GDM1 (cell line): Measurements from ENCODE around the gene PAIP2.
"Not testable (repeated sequence)": the region's sequence is repeated elsewhere in the genome, so short reads cannot be mapped to it uniquely, and the experiment has no call there.

Experiments
- DNase-seq: peaks from one replicate; lab custom pipeline; 2025; lab: John Stamatoyannopoulos, UW

PAIP2 gene

DNA sequence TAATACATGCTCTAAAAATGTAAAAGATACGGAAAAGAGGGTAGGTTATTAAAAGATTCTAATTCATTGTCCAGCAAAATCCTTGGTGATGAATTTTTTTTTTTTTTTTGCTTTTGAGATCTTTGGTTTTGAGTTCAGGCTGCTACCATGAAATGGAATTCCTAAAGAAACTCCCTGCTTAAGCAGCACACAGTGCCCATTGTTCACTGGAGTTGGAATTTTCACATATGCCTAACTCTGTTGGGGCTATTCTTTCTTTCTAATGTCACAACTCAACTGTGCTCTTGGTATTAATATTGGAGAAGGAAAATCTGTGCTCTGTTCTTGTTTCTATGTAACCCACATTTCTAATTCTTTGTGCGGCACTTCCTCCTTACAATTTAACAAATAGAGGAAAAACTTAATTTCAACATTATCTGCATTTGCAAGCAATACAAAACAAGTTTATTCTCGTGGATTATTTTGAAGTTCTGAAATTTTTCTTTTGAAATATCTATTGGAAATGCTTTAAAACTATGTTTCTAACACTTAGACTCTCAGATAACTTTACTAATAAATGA is 26.5 kb upstream of the PAIP2 start:
- DNase-seq, result no peak

DNA sequence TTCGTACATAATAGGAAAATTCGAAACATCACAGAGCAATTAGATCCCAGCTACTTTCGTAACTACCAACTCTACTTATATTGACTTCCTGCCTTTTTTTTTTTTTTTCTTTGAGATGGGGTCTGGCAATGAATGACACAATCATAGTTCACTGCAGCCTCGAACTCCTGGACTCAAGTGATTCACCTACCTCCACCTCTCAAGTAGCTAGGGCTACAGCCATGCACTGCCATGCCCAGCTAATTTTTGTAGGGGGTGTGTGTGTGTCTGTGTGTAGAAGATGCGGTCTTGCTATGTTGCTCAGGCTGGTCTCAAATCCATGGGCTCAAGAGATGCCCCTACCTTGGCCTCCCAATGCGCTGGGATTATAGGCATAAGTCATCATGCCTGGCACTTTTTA is 5.8 kb upstream of the PAIP2 start:
- DNase-seq, result no peak

DNA sequence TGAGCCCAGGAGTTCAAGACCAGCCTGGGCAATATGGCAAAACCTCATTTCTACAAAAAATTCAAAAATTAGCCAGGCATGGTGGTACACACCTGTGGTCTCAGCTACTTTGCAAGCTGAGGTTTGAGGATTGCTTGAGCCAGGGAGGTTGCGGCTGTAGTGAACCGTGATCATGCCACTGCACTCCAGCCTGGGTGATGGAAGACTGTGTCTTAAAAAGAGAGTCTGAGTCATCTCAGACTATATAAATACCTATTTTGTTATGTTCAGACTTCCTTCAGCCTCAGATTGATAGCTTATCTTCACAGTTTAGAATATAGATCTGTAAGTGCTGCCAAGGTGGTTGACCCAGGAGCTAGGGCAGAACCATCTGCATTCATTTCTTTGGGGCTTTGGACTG is 1.6 kb upstream of the PAIP2 start:
- DNase-seq, result no peak

DNA sequence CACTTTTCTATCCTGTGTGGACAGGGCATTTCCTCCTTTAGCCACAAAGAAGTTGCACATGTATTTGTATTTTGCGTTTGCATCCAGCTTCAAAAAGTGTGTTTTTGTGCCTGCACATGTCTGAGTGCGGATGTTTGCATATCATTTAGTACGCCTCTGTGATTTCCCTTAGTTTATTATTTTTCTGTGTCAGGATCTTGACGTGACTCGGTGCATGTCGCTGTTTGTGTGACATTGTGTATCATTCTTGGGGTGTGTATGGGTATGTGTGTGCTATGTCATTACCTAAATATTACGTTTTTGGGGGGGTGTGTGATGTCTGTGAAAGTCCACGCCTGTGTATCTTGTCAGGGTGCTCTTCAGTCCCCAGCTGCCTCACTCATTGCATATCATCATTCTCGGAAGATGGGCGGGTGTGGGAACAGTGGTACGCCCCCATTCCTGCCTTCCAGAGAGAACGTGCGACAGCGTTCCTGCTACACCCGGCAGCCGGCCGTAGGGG is 416 bp upstream of the PAIP2 start:
- no peak for DNase-seq

DNA sequence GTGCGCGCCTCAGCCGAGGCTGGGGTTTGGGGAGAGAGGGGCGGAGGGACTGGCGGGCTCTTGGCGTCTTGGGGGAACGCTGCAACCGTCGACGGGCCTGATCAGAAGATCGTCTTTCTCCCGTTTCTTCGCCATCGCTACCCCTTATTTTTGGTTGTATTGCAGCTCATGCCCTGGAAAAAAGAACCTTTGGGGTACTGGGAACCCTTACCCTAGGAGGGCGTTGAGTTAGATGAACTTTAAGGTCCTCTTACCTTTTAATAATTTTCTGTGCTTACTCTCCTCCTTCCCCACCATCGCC is 719 bp downstream of the PAIP2 start:
- DNase-seq, result no peak

DNA sequence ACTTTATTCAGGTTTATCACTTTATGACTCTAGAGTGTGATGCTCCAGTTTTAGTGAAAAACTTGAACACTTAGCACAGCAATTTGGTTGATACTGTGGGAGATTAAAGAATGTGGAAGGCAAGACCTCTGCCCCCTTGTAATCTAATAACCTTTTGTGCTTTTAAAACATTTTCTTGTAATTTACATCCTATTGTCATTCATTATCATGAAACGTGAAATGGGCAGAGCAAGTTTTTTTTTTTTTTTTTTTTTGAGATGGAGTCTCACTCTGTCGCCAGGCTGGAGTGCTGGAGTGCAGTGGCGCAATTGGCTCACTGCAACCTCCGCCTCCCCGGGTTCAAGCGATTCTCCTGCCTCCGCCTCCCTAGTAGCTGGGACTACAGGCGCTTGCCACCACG is 1.8 kb downstream of the PAIP2 start:
- DNase-seq, result no peak

DNA sequence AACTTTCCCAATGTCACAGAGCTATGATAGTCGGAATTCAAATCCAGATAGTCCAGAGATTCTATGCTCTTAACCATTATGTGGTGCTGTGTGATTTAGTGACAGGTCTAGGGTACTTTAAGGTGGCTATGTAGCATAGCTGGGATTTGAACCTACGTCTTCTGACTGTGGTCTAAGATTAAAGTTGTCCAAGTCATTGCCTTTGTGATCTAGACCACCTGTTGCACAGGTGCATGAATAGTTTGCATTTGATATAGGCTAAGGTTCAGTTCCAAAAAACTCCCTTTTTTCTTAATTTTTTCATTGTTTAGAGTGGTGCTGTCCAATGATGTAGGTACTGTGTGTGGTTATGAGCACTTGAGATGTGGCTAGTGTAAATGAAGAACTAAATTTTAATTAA is 2.5 kb downstream of the PAIP2 start:
- no peak for DNase-seq

DNA sequence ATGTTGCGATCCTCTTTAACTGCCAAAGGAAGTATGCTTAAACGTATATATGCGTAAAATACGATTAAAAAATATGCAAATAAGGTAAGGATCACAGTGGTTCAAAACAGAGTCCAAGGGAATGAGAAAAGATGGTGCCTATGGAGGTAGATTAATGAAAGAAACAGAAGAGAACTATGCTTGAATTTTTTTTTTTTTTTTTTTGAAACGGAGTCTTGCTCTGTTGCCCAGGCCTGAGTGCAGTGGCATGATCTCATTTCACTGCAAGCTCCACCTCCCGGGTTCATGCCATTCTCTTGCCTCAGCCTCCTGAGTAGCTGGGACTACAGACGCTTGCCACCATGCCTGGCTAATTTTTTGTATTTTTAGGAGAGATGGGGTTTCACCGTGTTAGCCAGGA is 3.8 kb downstream of the PAIP2 start:
- not testable (repeated sequence) for DNase-seq

DNA sequence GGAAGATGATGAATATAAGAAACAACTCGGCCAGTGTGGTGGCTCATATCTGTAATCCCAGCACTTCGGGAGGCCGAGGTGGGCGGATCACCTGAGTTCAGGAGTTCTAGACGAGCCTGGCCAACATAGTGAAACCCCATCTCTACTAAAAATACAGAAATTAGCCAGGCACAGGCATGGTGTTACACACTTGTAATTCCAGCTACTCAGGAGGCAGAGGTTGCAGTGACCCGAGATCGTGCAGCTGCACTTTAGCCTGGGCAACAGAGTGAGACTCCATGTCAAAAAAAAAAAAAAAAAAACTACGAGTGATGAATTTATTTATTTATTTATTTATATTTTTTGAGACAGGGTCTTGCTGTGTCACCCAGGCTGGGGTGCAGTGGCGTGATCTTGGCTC is 6.2 kb downstream of the PAIP2 start:
- DNase-seq, result not testable (repeated sequence)

DNA sequence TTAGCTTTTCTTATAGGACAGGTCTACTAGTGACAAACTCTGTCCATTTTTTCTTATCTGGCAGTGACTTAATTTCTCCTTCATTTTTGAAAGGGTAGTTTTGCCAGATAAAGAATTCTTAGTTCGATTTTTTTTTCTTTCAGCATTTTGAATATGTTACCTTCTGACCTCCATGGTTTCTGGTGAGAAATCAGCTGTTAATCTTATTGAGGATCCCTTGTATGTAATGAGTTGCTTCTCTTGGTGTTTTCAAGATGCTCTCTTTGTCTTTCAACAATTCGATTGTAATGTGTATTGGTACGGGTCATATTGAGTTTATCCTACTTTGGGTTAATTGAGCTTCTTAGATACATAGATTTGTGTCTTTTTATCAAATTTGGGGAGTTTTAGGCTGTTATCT is 12.5 kb downstream of the PAIP2 start:
- DNase-seq, result no peak

DNA sequence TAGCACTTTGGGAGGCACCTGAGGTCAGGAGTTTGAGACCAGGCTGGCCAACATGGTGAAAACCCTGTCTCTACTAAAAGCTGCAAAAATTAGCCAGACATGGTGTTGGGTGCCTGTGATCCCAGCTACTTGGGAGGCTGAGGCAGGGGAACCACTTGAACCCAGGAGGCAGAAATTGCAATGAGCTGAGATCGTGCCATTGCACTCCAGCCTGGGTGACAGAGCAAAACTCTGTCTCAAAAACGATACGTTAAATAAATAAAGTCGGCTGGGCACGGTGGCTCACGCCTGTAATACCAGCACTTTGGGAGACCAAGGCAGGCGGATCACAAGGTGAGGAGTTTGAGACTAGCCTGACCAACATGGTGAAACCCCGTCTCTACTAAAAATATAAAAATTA is 14.2 kb downstream of the PAIP2 start:
- not testable (repeated sequence) for DNase-seq

DNA sequence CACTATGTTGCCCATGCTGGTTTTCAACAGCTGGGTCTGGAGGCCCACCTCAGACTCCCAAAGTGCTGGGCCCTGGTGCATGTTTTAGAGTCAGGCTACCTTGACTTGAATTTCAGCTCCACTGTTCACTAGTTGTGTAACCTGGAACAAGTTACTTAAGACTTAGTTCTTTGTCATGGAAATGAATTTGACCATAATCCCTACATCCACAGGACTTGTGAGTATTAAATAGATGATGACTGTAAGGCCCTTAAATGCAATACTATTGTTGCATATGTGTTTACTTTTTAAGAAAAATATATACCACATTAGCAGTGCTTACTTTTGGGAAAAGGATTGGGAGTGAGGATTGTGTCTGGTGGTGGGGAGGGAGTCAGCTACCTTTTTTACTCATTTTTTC is 16.4 kb downstream of the PAIP2 start:
- no peak for DNase-seq

DNA sequence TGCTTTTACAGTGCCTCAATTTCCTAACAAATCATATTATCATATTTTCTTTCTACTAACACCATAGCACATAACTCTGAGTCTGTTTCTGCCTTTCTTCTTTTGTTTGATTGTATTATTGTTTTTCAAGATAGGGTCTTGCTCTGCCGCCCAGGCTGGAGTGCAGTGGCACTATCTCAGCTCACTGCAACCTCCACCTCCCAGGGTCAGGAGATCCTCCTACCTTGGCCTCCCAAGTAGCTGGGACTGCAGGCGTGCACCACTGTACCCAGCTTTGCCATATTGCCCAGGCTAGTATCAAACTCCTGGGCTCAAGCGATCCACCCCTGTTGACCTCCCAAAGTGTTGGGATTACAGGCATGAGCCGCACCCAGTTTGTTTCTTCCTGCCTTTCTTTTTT is 18.7 kb downstream of the PAIP2 start:
- DNase-seq, result no peak

DNA sequence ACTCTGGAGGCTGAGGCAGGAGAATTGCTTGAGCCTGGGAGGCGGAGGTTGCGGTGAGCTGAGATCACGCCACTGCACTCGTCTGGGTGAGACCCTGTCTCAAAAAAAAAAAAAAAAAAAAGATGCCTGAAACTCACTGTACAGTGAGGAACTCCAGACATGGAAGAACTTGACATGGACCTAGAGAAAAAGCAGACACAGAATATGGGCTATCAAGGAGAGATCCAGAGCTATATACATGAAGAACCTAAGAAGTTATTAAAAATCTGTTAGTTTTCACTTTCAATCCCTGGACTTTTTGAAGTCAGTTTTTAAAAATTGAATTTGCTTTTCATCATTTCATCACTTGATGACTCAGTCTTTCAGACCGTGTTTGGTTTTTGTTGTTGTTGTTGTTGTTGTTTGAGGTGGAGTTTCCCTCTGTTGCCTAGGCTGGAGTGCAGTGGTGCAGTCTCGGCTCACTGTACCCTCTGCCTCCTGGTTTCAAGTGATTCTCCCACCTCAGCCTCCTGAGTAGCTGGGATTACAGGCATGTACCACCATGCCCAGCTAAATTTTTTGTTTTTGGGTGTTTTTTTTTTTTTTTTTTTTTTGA is 20.3 kb downstream of the PAIP2 start:
- DNase-seq, result no peak

DNA sequence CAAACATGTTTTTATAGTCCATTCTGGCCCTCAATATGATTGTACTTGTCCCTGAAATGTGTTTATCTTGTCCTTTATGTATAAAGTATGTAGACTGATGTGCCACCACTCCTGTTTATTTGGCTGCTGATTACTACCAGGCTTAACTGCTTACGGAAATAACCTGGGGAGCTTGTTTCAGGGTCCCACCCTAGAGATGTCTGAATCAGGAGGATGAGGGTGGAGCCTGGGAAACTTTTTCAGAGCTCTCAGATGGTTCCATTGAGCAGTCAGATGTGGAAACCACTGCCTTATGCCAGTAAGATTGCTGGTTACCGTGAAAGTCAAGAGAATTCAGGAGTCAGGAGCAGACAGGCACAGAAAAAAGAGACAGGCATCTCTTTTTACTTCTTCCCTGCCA is 22.3 kb downstream of the PAIP2 start:
- DNase-seq, result no peak

DNA sequence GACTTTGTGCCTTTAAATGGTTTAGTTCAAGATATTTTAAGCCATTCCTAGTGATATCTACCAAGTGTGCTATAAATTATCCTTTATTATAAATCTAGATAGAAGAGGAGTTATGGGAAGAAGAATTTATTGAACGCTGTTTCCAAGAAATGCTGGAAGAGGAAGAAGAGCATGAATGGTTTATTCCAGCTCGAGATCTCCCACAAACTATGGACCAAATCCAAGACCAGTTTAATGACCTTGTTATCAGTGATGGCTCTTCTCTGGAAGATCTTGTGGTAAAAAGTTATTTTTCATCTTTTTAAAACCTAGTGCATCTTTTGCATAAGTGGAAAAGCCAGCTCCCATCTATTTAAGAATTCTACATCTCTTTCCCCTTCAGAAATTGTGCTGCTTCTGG is 22.8 kb downstream of the PAIP2 start:
- no peak for DNase-seq

DNA sequence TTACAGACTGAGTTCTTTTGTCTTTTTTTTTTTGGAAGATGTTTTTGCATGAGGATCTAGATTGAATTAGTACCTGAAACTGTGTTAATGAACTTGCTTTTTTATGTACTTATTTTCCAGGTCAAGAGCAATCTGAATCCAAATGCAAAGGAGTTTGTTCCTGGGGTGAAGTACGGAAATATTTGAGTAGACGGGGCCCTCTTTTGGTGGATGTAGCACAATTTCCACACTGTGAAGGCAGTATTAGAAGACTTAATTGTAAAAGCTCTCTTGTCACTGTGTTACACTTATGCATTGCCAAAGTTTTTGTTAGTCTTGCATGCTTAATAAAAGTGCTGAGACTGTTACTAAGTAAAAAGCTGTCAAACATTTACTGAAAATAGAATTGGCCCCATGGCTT is 27.0 kb downstream of the PAIP2 start:
- no peak for DNase-seq

DNA sequence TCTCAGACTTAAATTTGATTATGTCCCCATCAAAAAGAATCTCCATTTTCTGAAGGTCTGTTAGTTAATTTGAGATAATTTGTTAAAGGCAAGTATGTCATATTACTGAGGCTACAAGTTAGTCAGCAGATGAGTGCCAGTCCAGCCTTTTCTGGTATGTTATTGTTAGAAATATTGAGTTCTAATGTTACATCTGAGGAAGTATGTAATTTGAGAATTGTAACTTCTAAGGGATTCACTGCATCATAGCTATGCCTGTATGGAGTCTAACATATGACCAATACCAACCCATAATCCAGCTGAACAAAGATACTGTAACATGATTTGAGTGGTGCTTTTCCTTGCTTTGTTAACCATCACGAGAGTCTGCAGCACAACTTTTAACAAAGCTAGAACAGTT is 27.5 kb downstream of the PAIP2 start:
- no peak for DNase-seq

DNA sequence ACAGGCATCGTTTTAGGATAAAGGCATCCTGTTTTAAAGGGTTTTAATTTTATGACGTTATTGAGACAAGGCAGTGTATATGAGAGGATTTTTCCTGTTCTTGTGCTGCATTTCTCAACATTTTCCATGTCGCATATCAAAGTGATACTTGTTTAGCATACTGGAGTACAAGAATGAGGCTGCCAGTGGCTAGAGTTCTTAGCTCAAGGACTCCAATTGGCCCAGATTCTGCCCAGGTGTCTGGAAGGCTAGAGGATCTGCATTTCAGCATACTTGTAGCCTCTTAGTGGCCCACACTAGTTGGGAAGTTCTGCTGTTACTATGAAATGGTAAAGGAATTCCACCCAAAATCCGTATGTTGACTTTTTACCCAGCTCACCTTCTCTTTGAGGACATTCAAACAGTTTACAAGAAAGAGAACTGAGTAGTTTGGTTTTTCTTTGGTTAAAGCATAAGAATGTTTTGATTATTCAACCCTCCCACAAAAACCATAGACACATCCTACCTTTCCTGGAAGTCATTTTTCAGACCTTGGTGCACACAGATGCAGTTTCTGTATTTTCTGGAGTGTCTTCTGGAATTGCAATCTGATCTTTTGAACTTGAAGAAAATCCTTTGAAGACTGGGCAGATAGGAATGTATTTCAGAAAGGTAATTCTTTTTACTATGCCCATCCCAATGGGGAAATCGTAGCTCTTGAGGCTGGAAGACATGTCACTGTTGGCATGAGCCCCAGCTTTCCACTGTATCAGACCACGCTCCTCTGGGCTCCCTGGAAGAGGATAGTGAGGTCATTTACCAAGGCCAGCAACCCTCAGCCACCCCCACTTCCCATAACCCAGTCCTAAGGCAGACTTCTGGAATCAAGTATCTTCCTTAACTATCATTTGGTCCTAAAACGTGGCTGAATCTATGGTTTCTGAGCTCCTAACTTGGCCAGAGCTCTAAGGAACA is 30.1 kb downstream of the PAIP2 start:
- no peak for DNase-seq

DNA sequence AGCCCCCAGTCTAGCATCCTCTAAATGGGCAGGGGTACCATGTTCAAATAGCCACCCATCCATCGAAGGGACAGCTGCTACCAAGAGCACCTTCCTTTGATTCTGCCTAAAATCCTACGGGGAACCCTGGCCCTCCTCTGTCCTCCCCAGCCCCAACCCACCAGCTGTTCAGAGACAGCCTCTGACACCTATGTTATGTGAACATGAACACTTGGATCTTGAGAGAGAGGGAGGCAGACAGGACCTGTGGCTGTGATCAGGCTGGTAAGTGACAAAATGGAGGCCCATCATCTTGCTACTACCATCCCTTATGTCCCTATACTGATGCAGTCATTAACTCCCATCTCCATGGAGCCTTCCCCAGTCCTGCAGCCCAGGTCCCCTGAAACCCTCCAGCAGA is 33.3 kb downstream of the PAIP2 start:
- DNase-seq, result no peak

DNA sequence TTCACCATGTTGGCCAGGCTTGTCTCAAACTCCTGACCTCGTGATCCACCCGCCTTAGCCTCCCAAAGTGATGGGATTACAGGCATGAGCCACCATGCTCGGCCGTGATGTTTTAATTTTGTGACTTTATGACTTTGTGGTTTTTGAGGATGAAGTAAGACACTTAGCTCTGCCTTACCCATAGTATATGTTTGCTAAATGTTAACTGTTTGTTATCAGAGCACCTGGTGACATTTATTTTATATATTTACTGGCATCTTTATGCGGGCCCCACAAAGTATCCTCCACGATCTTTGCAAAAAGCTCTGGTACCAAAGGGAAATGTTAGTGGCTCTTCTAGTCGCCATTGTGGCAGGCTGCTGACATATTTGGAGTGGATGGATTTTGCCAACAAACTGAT is 34.7 kb downstream of the PAIP2 start:
- no peak for DNase-seq

DNA sequence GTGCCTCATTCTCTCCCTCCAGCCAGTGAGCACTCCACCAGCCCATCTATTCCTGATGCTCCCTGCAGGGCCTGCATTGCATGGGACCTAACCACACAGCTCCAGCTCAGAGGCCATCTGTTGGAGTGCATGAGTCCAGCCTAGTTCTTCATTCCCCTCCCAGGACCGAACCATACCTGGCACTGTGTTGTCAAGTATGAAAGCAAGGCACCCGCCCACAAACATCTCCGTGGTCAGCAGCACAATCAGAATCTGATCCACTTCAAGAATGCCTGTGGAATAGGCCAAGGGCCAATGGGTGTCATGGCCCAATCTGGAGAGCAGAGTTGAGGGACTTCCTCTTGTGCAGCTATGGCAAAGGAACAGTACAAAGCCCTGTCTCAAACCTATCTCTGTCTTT is 35.6 kb downstream of the PAIP2 start:
- DNase-seq, result no peak

DNA sequence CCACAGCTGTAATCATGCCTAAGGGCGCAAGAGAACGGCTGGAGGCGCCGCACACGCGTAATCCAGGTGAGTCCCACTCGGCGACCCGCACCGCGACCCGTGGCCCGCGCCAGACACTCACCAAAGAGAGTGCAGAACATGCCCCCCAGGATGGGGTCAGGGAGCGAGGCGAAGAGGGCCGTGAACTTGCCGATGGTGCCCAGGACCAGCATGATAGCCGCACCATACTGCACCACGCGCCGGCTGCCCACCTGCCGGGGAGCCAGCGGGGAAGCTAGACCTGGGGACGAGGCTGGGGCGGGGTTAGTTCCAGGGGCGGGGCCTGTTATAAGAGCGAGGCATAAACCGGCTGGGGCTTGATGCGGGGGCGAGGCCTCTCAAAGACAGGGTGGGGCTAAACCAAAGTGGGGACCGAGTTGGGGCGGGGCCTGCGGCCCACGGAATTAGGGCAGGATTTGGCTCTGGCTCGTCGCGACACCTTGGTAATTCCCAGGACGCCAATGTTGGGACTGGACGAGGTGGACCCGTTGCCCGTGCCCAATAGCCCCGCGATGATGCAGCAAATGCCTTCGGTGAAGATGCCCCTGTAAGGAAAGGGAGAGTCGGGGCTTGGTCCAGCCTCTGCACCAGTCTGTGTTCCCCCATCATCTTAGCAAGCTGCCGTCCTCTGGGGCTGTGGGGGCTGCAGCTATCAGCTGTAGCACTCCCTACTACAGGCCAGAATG is 36.6 kb downstream of the PAIP2 start:
- DNase-seq, result no peak
